PFSK-1 (cell line): ENCODE measurements around the gene MIEN1.

Experiments
- POLR2AphosphoS5 ChIP-seq: IDR thresholded peaks from 2 replicates; pipeline ENCODE4 v1.6.1; 2012; ENCODE audit warnings: low read depth, mild to moderate bottlenecking, control low read depth, low read length, moderate library complexity
- SIN3A ChIP-seq: IDR thresholded peaks from 2 replicates; pipeline ENCODE4 v1.6.1; 2012; ENCODE audit warnings: mild to moderate bottlenecking, low read length, moderate library complexity, borderline replicate concordance; ENCODE audit not compliant: insufficient read depth
- TAF1 ChIP-seq: IDR thresholded peaks from 2 replicates; pipeline ENCODE4 v1.6.1; 2012; ENCODE audit warnings: low read length, control low read depth, borderline replicate concordance; ENCODE audit not compliant: insufficient read depth
- TF ChIP-seq, protein P1 (sequence below), 2 experiments: IDR thresholded peaks; 2 replicates each; pipeline versions ENCODE4 v1.6.1 to v1.8.0; 2011 to 2012; ENCODE audit warnings: low read depth in 2 of 2, low read length in 2 of 2, control low read depth in 1 of 2, inconsistent platforms in 1 of 2, mild to moderate bottlenecking in 1 of 2, moderate library complexity in 1 of 2; ENCODE audit not compliant: insufficient read depth in 1 of 2

DNA sequence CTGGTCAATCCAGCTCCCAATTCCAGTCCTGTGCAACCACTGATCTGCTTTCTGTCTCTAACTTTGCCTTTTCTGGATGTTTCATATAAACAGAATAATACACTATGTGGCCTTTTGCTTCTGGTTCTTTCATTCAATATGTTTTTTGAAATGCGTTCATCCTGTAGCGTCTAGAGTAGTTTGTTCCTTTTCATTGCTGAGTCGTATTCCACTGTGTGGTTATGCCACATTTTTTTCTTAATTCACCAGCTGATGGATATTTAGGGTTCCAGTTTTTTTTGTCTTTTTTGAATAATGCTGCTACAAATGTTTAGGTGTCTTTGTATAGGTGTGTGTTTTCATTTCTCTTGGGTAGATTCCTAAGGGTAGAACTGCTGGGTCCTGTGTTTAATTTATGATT, 2.3 kb upstream of the MIEN1 start:
- TF ChIP-seq POLR2AphosphoS5 (no peak), TAF1 (no peak), SIN3A (no peak)
- TF ChIP-seq, protein P1, sequence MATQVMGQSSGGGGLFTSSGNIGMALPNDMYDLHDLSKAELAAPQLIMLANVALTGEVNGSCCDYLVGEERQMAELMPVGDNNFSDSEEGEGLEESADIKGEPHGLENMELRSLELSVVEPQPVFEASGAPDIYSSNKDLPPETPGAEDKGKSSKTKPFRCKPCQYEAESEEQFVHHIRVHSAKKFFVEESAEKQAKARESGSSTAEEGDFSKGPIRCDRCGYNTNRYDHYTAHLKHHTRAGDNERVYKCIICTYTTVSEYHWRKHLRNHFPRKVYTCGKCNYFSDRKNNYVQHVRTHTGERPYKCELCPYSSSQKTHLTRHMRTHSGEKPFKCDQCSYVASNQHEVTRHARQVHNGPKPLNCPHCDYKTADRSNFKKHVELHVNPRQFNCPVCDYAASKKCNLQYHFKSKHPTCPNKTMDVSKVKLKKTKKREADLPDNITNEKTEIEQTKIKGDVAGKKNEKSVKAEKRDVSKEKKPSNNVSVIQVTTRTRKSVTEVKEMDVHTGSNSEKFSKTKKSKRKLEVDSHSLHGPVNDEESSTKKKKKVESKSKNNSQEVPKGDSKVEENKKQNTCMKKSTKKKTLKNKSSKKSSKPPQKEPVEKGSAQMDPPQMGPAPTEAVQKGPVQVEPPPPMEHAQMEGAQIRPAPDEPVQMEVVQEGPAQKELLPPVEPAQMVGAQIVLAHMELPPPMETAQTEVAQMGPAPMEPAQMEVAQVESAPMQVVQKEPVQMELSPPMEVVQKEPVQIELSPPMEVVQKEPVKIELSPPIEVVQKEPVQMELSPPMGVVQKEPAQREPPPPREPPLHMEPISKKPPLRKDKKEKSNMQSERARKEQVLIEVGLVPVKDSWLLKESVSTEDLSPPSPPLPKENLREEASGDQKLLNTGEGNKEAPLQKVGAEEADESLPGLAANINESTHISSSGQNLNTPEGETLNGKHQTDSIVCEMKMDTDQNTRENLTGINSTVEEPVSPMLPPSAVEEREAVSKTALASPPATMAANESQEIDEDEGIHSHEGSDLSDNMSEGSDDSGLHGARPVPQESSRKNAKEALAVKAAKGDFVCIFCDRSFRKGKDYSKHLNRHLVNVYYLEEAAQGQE (IDR thresholded peaks at IDR 0.05; ENCODE audit: insufficient read depth in 1 of 2, low read depth in 2 of 2, low read length in 2 of 2) = no peak
